ENCODE measurements around the gene SP9.
"Not testable (repeated sequence)": the region's sequence is repeated elsewhere in the genome, so short reads cannot be mapped to it uniquely, and the experiment has no call there.

Gene SP9

GRCh38 chr2:174344716-174345461, 10.1 kb downstream of the SP9 start:
- DNase-seq (ENCODE audit: low read depth), result no peak

GRCh38 chr2:174350018-174350417, 15.3 kb downstream of the SP9 start:
- DNase-seq (ENCODE audit: low read depth), result no peak

- DNase-seq (ENCODE audit: low read depth), result no peak
Measured at GRCh38 chr2:174350593-174351181, 15.9 kb downstream of the SP9 start.

GRCh38 chr2:174353004-174353403, 18.2 kb downstream of the SP9 start:
- no peak for DNase-seq (ENCODE audit: low read depth)

GRCh38 chr2:174356347-174356746, 21.6 kb downstream of the SP9 start:
- no peak for DNase-seq (ENCODE audit: low read depth)

GRCh38 chr2:174359663-174360062, 24.9 kb downstream of the SP9 start:
- not testable (repeated sequence) for DNase-seq (ENCODE audit: low read depth)

- DNase-seq (ENCODE audit: low read depth), result no peak
Measured at GRCh38 chr2:174362949-174363348, 28.2 kb downstream of the SP9 start.

- DNase-seq (ENCODE audit: low read depth), result not testable (repeated sequence)
Measured at GRCh38 chr2:174363492-174364225, 28.9 kb downstream of the SP9 start.

- DNase-seq (ENCODE audit: low read depth), result no peak
Measured at GRCh38 chr2:174364628-174365027, 29.9 kb downstream of the SP9 start.

GRCh38 chr2:174365571-174365970, 30.8 kb downstream of the SP9 start:
- no peak for DNase-seq (ENCODE audit: low read depth)

GRCh38 chr2:174368691-174369090, 33.9 kb downstream of the SP9 start:
- no peak for DNase-seq (ENCODE audit: low read depth)

- no peak for DNase-seq (ENCODE audit: low read depth)
Measured at GRCh38 chr2:174376967-174377366, 42.2 kb downstream of the SP9 start.

GRCh38 chr2:174383796-174384195, 49.0 kb downstream of the SP9 start:
- DNase-seq (ENCODE audit: low read depth), result no peak

- no peak for DNase-seq (ENCODE audit: low read depth)
Measured at GRCh38 chr2:174385201-174385600, 50.4 kb downstream of the SP9 start.
